Raji (cell line): ENCODE data around the gene INPP4B.

Experiments used
- POLR2A ChIP-seq: IDR thresholded peaks from 2 replicates; pipeline ENCODE4 v1.6.1; 2011; ENCODE audit warnings: low read depth, low read length, control low read depth; ENCODE audit not compliant: insufficient read depth

INPP4B gene

GRCh38 chr4:142100941-142101340 lies 745.2 kb downstream of the INPP4B start:
- TF ChIP-seq POLR2A, result no peak

GRCh38 chr4:142098900-142099545 lies 747.1 kb downstream of the INPP4B start:
- no peak for TF ChIP-seq POLR2A

- TF ChIP-seq POLR2A, result no peak
Observed at GRCh38 chr4:142098380-142098779, 747.7 kb downstream of the INPP4B start.

- no peak for TF ChIP-seq POLR2A
Observed at GRCh38 chr4:142097015-142097414, 749.1 kb downstream of the INPP4B start.

- no peak for TF ChIP-seq POLR2A
Observed at GRCh38 chr4:142095886-142096605, 750.1 kb downstream of the INPP4B start.

- no peak for TF ChIP-seq POLR2A
Observed at GRCh38 chr4:142092941-142093340, 753.2 kb downstream of the INPP4B start.

GRCh38 chr4:142091691-142092182 lies 754.4 kb downstream of the INPP4B start:
- TF ChIP-seq POLR2A, result no peak

- no peak for TF ChIP-seq POLR2A
Observed at GRCh38 chr4:142091085-142091513, 755.0 kb downstream of the INPP4B start.

GRCh38 chr4:142088906-142089305 lies 757.2 kb downstream of the INPP4B start:
- no peak for TF ChIP-seq POLR2A

GRCh38 chr4:142085513-142086292 lies 760.4 kb downstream of the INPP4B start:
- no peak for TF ChIP-seq POLR2A

- TF ChIP-seq POLR2A, result no peak
Observed at GRCh38 chr4:142083264-142083663, 762.8 kb downstream of the INPP4B start.

- no peak for TF ChIP-seq POLR2A
Observed at GRCh38 chr4:142081025-142081424, 765.1 kb downstream of the INPP4B start.

GRCh38 chr4:142079959-142080358 lies 766.1 kb downstream of the INPP4B start:
- TF ChIP-seq POLR2A, result no peak

- TF ChIP-seq POLR2A, result no peak
Observed at GRCh38 chr4:142077048-142077447, 769.1 kb downstream of the INPP4B start.

- TF ChIP-seq POLR2A, result no peak
Observed at GRCh38 chr4:142065086-142065647, 780.9 kb downstream of the INPP4B start.
